Right cardiac atrium (tissue), 5 donors: ENCODE data around the gene ZNF619. TPM values are rescaled to one million over a fixed set of nuclear protein-coding genes. Genes with fewer than 3 reads are reported as not detected.

Experiments used
- ATAC-seq, 2 donors: fragments of 200-7000 bp; cut with Tn5 transposase; one replicate each; pipeline versions ENCODE4 v1.8.0 to v1.9.1; 2020; ENCODE audit warnings: moderate library complexity in 2 of 2, mild to moderate bottlenecking in 1 of 2
- DNase-seq, 3 donors: peaks; one replicate each; pipeline ENCODE4 v3.0.0-alpha.2; 2020
- H3K27ac ChIP-seq: one replicate; pipeline ENCODE4 v1.5.1; 2013; ENCODE audit warnings: mild to moderate bottlenecking, low read length, control low read depth, moderate library complexity
- H3K27me3 ChIP-seq: one replicate; pipeline ENCODE4 v1.6.1; 2013; ENCODE audit not compliant: control insufficient read depth, insufficient read depth
- H3K4me1 ChIP-seq: one replicate; pipeline ENCODE4 v1.6.1; 2013; ENCODE audit warnings: low read length; ENCODE audit not compliant: control insufficient read depth, insufficient read depth
- H3K4me3 ChIP-seq: one replicate; pipeline ENCODE4 v1.5.1; 2013; ENCODE audit warnings: low read length, control low read depth
- H3K9me3 ChIP-seq: one replicate; pipeline ENCODE4 v1.6.1; 2013; ENCODE audit warnings: low read length; ENCODE audit not compliant: control insufficient read depth
- WGBS: extraction: QIAGEN DNeasy Blood & Tissue Kit; methylation state at CpG from one replicate; pipeline ENCODE4 v1.1.7; 2013; 5-methylcytosine and 5-hydroxymethylcytosine counted together
- intact Hi-C, 4 donors: fragments of 100-400 bp; cut with DNase I; formaldehyde crosslinking; loops; one replicate each; pipeline versions ENCODE4 v1.11.0 to v1.14.0; 2022 to 2023
- polyA plus RNA-seq: library from polyadenylated mRNA; stranded (reverse); fragments of 200-250 nt; gene quantifications from one replicate; pipeline ENCODE4 v1.2.3, GENCODE V29; 2013
- total RNA-seq, 4 donors: library from RNA; stranded (reverse); fragmentation: NEBNext Ultra II Directional; extraction: Animal tissue kit (Norgen Biotek cat#: 25700); gene quantifications; one replicate each; pipeline ENCODE4 v1.2.1, GENCODE V29; 2021
- donor health status: healthy with polysubstance abuse.
- donor health status: DM: no; HTN: yes; CAD: no.
- donor health status: DM: no; HTN: no; CAD: no.
- donor health status: DM: no; HTN: yes; CAD: no; lungs with severe emphysema.
- donor health status: DM: yes; HTN: yes; CAD: no.

The ZNF619 gene
- total and polyA plus RNA-seq, 5 donors, result 1.5 to 6.3 (median 4.5) TPM

GRCh38 chr3:40505599-40506462 lies 28.9 kb downstream of the ZNF619 start, which contains the start of gene ZNF620:
ZNF620 (plus strand) TSS chr3:40506039; CDS start chr3:40506353, 314 bp downstream.
- WGBS, result 6% methylated on average over 44 of the region's 44 CpGs
- Histone ChIP-seq H3K4me3 (peak within 1 kb of the TSS; percentile 82), H3K4me1 (peaks cover 3% of the 10 kb centered on the region), H3K9me3 (no peaks in the 10 kb centered on the region), H3K27me3 (no peaks in the 10 kb centered on the region), H3K27ac (peak within 1 kb of the TSS; percentile 83)
- ATAC-seq (peak; percentile 94 to 96), DNase-seq (peak; percentile 80 to 90 (median 87))
- intact Hi-C loops, result no loop called here

DNA sequence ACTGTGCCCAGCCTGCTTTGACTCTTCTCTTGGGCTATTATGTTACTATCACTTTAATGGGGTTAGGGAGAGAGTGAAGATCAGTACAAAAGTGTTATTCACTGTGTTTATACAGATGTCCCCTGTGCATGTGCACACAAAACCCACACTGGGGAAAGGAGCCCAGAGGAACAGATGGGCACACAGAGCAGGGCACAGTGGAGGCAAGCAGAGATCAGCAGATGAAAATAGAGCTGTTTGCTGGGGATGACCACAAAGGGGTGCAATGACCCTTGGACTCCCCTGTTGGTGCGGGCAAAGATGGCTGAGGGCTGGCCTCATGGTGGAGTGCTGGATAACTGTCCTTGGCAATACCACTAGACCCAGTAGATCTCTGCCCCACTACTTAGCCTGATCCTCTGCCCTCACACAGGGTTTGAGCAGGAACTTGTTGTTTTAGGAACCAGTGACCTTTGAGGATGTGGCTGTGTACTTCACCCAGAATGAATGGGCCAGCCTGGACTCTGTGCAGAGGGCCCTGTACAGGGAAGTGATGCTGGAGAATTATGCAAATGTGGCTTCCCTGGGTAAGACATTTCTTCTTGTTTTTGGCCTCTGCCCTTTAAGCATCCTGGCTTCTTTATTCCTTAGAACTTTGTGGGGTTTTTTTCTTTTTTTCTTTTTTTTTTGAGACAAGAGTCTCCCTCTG lies 34.3 kb downstream of the ZNF619 start:
- no peaks in the 10 kb centered on the region for H3K27me3 ChIP-seq
- no peak overlapping the region for H3K4me3 ChIP-seq
- ATAC-seq (no peak), DNase-seq (no peak)
- intact Hi-C loops, result no loop called here
- no peaks in the 10 kb centered on the region for H3K4me1 ChIP-seq
- H3K27ac ChIP-seq, result no peak overlapping the region
- 97% methylated on average over 1 of the region's 1 CpG for WGBS
- no peaks in the 10 kb centered on the region for H3K9me3 ChIP-seq

- 62% methylated on average over 5 of the region's 5 CpGs for WGBS
Measured at GRCh38 chr3:40516201-40516600, 39.3 kb downstream of the ZNF619 start.

GRCh38 chr3:40518067-40518466 lies 41.1 kb downstream of the ZNF619 start:
- ATAC-seq, result no peak
- no peaks in the 10 kb centered on the region for H3K27me3 ChIP-seq
- intact Hi-C loops, result no loop called here
- no peaks in the 10 kb centered on the region for H3K9me3 ChIP-seq
- H3K27ac ChIP-seq, result no peak overlapping the region
- 95% methylated on average over 1 of the region's 1 CpG for WGBS
- H3K4me3 ChIP-seq, result no peak overlapping the region
- DNase-seq, result no peak
- no peaks in the 10 kb centered on the region for H3K4me1 ChIP-seq

More at GRCh38 chr3:40516201-40516600, 39.3 kb downstream of the ZNF619 start:
- no peak for DNase-seq
- no peaks in the 10 kb centered on the region for H3K9me3 ChIP-seq
- H3K4me1 ChIP-seq, result no peaks in the 10 kb centered on the region
- H3K27ac ChIP-seq, result no peak overlapping the region
- intact Hi-C loops, result no loop called here
- ATAC-seq, result no peak
- no peak overlapping the region for H3K4me3 ChIP-seq
- no peaks in the 10 kb centered on the region for H3K27me3 ChIP-seq

- intact Hi-C loops, result no loop called here
- WGBS, result 89% methylated on average over 1 of the region's 1 CpG
- Histone ChIP-seq H3K27ac (no peak overlapping the region), H3K27me3 (no peaks in the 10 kb centered on the region), H3K9me3 (no peaks in the 10 kb centered on the region), H3K4me1 (no peaks in the 10 kb centered on the region), H3K4me3 (no peak overlapping the region)
- DNase-seq (no peak), ATAC-seq (no peak)
Measured at GRCh38 chr3:40518848-40519247, 41.9 kb downstream of the ZNF619 start.

- Histone ChIP-seq H3K4me1 (peaks cover 3% of the 10 kb centered on the region), H3K27me3 (no peaks in the 10 kb centered on the region), H3K9me3 (no peaks in the 10 kb centered on the region), H3K27ac (no peak overlapping the region), H3K4me3 (no peak overlapping the region)
- ATAC-seq (no peak), DNase-seq (no peak)
- intact Hi-C loops, result loop anchor here in 2 of 4 donors (10.0 kb wide), 1 partner anchor 46 kb away; the partner anchor contains the start of gene ZNF619 (in 2 of the 2)
- 93% methylated on average over 3 of the region's 3 CpGs for WGBS
Measured at GRCh38 chr3:40521254-40521653, 44.3 kb downstream of the ZNF619 start.

- Histone ChIP-seq H3K27me3 (no peaks in the 10 kb centered on the region), H3K27ac (no peak overlapping the region), H3K4me3 (no peak overlapping the region), H3K4me1 (peaks cover 3% of the 10 kb centered on the region), H3K9me3 (no peaks in the 10 kb centered on the region)
- DNase-seq (peak in 1 of 3 donors; percentile 37), ATAC-seq (peak in 1 of 2 donors; percentile 25)
- WGBS, result 41% methylated on average over 2 of the region's 2 CpGs
- intact Hi-C loops, result loop anchor here in 2 of 4 donors (10.0 kb wide), 1 partner anchor 49 kb away; the partner anchor contains the start of gene ZNF619 (in 2 of the 2)
Measured at GRCh38 chr3:40523781-40524180, 46.9 kb downstream of the ZNF619 start.

- intact Hi-C loops, result loop anchor here in 2 of 4 donors (10.0 kb wide), 1 partner anchor 49 kb away; the partner anchor contains the start of gene ZNF619 (in 2 of the 2)
- Histone ChIP-seq H3K4me3 (peak overlapping the region; percentile 93), H3K4me1 (peaks cover 3% of the 10 kb centered on the region), H3K27me3 (no peaks in the 10 kb centered on the region), H3K9me3 (no peaks in the 10 kb centered on the region), H3K27ac (peak overlapping the region; percentile 75)
- DNase-seq (no peak), ATAC-seq (no peak)
- WGBS, result 27% methylated on average over 5 of the region's 5 CpGs
Measured at GRCh38 chr3:40524222-40524567, 47.3 kb downstream of the ZNF619 start.

GRCh38 chr3:40524568-40525285 lies 47.8 kb downstream of the ZNF619 start, which contains the start of gene ZNF621:
ZNF621 (plus strand) TSS chr3:40524960; CDS start chr3:40525841, 881 bp downstream.
- peak; percentile 100 for ATAC-seq

DNA sequence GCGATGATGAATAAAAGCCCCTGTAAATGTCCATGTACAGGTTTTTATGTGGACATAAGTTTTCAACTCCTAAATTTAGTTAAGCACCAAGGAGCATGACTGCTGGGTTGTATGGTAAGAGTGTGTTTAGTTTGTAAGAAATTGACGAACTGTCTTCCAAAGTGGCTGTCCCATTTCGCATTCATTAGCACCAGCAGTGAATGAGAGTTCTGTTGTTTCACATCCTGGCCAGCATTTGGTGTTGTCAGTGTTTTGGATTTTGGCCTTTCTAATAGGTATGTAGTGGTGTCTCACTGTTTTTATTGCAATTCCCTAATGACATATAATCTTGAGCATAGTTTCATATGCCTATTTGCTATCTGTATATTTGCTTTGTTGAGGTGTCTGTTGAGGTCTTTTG lies 51.5 kb downstream of the ZNF619 start:
- Histone ChIP-seq H3K4me1 (peaks cover 3% of the 10 kb centered on the region), H3K9me3 (no peaks in the 10 kb centered on the region), H3K27me3 (no peaks in the 10 kb centered on the region), H3K27ac (no peak overlapping the region), H3K4me3 (no peak overlapping the region)
- WGBS, result 87% methylated on average over 3 of the region's 3 CpGs
- intact Hi-C loops, result loop anchor here in 2 of 4 donors (10.0 kb wide), 1 partner anchor 54 kb away; the partner anchor contains the start of gene ZNF619 (in 2 of the 2)
- no peak for DNase-seq
- no peak for ATAC-seq

More at GRCh38 chr3:40524568-40525285, 47.8 kb downstream of the ZNF619 start, which contains the start of gene ZNF621:
- DNase-seq, result peak; percentile 94 to 97 (median 97)
- Histone ChIP-seq H3K27ac (peak within 1 kb of the TSS; percentile 87), H3K4me3 (peak within 1 kb of the TSS; percentile 93), H3K27me3 (no peaks in the 10 kb centered on the region), H3K9me3 (no peaks in the 10 kb centered on the region), H3K4me1 (peaks cover 3% of the 10 kb centered on the region)
- under 1% methylated on average over 59 of the region's 59 CpGs for WGBS
- intact Hi-C loops, result loop anchor here in 2 of 4 donors (10.0 kb wide), 1 partner anchor 50 kb away; the partner anchor contains the start of gene ZNF619 (in 2 of the 2)
